HG03280 (cell line): ENCODE data around the gene TMED10.
"Not testable (repeated sequence)": the region's sequence is repeated elsewhere in the genome, so short reads cannot be mapped to it uniquely, and the experiment has no call there.

Experiments used
- ATAC-seq: cut with Tn5 transposase; IDR thresholded peaks from one replicate; pipeline ENCODE4 v1.9.1; 2021; ENCODE audit warnings: mild to moderate bottlenecking, moderate library complexity; ENCODE audit not compliant: unreplicated experiment

The TMED10 gene

DNA sequence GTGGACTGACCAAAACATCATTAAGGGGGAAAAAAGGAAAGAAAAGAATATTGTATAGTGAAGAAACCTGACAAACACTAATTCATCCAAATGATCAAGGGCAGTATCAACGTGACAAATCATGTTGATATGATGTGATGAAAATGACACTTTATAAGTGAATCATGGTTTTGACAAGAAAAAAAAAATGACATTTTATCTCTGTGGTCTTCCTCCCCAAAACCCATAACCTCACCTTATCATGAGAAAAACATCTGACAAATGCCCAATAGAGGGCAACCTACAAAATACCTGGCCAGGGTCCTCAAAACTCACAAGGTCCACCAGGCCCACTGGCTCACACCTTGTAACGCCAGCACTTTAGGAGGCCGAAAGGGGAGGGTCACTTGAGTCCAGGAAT is 13.8 kb downstream of the TMED10 start:
- no peak for ATAC-seq

DNA sequence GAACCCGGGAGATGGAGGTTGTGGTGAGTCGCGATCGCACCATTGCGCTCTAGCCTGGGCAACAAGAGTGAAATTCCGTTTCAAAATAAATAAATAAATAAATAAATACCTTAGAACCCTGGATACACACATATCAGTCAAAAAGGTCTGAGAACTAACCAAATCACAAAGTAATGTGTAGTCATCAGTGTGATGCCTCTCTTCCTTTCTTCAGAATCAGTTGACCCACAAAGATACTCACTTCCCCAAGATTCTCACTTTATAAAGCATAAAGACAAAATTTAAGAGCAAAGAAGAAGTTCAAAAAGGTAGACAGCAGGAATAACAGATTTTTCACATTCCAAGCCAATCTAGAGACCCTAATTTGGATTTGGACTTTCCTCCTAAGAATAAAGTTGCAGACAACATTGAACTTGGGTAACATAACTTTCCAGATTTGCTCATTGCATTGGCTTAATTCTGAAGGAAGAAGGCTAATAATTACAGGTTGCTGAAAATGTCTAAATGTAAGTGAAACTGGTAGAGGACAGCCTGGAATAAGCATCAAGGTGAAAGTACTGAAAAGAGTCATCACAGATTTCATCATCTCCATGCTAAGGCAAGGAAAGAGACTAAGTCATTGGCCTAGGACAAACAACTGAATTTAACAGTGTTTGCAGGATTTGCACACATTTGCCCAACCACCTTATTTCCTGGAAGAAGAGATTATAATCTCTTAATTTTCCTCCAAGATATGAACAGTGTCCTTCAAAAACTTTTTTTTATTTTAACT is 17.4 kb downstream of the TMED10 start:
- no peak for ATAC-seq

DNA sequence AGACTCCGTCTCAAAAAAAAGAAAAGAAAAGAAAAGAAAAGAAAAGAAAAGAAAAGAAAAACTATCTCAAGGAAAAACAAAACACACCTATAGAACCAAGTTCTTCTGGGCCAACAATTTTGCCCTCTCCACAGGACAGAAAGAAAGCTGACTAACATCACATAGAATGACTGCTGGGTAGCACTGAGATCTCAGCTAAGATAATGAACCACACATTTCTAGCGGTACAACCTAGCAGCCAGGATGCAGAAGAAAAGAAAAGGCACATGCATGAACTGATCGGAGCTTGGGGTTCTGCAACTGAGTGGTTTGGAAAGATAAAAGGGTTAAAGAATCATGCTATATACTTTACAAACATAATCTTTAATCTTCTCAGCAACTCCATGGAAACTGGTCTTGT is 19.5 kb downstream of the TMED10 start:
- no peak for ATAC-seq

DNA sequence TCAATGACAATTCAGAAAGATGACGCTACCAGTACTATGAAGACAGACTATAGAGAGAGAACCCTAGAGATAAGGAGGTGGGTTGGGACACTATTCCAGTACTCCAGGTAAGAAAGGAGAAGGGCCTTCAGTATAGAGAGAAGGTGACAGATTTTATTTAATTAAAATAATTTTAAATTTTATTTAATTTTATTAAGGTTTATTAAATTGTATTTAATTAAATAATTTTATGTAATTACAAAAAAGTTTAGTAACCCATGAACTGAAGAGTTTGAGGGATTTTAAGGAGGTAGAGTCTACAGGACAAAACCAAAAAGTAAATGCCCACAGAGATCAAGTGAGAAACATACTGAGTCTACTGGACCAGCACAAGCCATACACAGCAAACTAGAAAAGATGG is 20.3 kb downstream of the TMED10 start:
- ATAC-seq: no peak

DNA sequence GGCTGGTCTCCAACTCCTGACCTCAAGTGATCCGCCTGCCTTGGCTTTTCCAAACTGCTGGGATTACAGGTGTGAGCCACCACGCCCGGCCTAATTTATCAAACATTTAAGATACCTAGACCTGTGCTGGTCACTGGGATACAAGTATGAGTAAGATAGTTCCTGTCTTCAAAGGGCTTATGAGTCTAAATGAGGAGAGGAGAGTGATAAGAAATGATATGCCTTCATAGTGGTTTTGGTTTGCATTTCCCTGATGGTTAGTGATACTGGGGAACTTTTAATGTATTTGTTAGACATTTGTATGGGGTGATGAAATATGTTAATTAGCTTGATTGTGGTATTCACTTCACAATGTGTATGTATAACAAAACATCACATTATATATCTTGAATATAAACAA is 21.2 kb downstream of the TMED10 start:
- no peak for ATAC-seq

DNA sequence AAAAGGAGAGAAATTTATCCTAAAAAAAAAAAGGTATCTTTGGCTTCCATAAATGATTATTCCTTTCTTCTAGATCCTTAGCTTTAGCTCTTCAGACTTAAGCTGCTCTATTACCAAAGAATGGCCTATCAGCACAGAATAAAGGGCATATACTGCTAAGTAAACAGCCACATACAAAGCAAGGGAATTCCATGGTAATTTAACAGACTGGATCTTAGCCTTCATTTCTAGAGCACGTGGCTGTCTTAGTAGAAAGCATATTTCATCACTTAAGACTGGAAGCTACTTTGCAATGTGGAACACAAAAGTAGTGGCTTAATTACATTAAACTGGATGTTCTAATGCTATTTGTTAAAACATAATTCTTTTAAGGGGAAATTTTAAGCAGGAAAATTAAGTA is 23.1 kb downstream of the TMED10 start:
- ATAC-seq: no peak

DNA sequence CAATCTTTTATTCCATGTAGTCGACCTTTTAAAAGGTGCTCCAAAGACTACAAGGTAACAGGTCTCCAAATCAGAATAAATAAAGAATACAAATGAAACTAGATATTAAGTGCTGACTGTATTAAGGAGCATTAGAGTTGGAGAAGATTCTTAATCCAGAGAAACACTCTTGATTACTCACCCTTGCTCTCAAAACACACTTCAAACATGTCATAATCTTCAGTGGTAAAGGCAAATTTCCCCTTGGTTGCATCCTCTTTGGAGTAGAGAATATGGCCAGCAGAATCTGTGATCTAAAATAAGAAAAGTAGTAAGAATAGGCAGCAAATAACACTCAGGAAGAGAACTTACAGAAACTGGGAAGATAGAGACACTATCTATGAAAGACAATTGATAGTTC is 24.6 kb downstream of the TMED10 start:
- no peak for ATAC-seq

DNA sequence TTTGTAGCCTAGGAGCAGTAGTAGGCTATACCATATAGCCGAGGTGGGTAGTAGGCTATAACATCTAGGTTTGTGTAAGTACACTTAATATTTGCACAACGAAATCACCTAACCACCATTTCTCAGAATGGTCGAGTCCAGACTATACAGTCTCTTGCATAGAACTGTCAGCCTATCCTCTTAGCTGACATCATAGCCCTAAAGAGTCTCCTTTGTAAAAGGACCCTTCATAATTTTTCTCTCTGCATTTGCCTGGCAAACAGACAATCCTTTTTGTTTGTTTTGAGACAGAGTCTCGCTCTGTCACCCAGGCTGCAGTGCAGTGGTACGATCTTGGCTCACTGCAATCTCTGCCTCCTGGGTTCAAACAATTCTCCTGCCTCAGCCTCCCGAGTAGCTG is 25.8 kb downstream of the TMED10 start:
- not testable (repeated sequence) for ATAC-seq

DNA sequence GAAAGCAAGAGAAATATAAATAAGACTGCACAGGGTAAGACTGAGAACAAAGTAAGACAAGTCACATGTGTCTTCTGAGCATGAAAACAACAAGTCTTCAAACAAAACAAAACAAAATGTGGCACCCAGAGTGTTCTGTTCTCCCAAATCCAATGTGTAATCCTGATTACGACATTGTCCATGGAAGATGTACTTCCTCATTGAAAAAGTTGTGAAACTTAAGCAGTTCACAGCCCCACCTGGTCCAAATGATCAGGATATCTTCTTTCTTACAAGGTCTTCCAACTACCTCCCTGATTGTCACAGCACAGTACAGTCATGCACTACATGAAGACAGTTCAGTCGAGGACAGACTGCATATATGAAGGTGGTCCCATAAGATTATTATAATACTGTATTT is 26.3 kb downstream of the TMED10 start:
- no peak for ATAC-seq

DNA sequence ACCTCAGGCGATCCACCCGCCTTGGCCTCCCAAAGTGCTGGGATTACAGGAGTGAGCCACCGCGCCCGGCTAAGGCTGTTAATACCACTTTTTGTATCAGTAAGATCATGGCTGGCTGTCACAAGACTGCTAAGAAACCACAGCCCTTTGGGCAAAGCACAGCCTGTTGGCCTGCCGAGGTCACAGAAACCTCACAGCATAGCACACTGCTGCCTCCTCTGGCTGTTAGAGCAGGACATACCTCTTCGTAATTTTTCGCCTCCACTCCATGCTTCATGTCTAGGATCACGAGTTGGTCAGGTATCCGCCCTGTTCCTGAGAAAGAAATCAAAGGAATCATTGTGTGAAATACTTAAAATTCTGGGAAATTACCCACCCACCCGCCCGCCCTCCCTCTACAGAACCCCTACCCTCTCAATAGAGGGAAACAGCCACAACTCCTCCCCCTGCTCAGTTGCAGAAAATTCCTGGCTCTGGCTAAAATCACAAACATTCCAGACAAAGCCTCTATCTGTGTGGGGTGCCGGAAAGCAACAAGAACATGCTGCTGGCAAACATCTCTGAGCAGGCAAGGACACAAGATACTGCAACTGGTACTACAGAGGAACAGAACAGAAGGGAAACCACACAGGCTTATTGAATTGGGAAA is 28.9 kb downstream of the TMED10 start:
- ATAC-seq: no peak

DNA sequence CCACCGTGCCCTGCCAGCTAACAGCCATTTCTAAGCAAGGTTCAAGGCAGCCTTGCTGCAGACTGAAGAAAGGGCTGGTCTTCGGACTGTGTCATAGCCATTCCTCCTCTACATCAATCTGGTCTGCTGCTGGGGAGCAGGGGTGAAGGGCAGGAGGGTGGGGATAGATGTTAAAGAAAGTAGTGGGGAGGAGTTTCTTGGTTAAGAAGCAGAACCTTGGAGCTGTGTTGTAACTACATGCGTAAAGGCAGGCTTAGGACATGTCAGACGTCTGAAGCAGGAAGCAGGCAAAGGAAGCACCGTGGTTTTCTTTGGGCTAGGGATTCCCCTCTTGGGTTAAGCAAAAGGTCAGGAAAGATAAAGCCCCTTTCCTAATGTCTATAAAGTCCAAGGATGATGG is 31.5 kb downstream of the TMED10 start:
- ATAC-seq: no peak

DNA sequence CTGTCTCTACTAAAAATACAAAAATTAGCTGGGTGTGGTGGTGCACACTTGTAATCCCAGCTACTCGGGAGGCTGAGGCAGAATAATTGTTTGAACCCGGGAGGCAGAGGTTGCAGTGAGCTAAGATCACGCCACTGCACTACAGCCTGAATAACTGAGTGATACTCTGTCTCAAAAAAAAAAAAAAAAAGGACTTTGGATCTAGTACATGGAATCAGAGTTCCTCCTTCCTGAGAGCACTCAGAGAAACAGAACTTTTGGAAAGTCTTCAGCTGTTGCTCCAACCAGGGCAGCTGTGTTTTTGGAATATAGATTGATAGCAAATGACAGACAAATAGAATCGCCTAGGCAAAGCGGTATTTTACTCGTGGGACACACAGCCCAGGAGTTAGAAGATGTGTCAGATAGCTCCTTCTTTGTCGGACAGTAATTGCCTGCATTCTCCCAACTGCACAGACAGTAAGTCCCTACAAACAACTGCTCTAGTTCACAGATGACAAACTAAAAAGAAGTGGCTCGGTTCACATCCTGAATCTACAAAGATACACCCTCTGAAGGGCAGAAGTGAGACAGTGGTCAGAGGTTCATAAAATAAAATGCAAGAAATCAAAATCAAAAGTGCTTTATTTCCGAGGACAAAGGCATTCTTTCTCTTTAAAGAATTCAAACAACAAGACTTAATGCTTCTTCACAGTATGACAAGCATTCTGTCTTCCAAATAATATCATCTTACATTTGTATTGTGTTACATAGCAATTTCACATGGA is 32.5 kb downstream of the TMED10 start:
- ATAC-seq: no peak

DNA sequence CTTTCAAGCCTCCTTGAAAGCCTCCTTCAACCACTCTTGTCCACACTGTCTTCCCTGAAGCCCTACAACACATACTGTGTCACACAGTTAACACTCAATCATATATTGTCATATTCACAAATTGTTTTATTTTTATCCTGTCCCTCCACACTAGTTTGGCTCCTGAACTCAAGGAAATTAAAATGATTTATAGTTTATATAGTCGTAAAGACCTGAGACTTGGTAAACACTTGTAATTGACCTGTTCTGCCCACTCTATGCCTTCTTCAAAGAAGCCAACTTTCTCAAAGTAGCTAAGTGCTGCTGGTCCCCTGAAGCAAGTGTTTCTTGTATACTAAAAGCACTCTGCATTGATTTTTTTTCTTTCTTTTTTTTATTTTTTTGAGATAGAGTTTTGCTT is 33.9 kb downstream of the TMED10 start:
- ATAC-seq: no peak

DNA sequence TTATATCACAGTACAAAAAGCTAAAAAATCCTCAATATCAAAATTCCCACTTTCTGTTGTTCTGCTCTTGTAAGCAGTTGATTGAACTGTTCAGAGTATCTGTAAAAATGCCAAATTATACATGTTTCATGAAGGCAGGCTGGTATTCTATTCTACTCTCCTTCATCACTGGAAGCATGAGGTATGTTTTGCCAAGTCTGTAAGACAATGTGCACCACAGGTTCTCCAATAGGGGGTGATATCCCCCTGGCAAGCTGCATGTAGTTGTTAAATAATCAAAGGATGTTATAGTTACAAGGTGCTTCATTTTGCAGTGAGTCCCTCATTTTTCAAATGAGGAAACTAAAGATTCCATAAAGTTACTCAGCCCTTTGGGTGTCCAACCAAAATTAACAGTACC is 34.4 kb downstream of the TMED10 start:
- ATAC-seq: no peak

DNA sequence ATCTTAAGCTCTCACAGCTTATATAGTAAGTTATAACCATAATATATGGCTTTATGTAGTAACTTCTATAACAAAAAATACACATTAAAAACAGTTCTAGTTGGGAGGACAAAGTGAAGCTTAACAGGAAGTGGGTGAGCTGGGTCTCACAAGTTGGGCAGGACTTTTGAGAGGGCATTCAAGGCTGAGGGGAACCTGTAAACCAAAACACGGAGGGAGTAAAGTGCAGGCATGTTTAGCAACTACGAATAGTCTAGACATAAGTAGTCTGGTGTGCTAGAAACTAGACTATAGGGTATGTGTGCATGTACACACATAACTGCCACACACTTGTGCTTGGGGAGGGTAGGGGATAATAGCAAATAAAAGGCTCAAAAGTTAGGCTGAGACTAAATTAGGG is 35.4 kb downstream of the TMED10 start:
- ATAC-seq: no peak

DNA sequence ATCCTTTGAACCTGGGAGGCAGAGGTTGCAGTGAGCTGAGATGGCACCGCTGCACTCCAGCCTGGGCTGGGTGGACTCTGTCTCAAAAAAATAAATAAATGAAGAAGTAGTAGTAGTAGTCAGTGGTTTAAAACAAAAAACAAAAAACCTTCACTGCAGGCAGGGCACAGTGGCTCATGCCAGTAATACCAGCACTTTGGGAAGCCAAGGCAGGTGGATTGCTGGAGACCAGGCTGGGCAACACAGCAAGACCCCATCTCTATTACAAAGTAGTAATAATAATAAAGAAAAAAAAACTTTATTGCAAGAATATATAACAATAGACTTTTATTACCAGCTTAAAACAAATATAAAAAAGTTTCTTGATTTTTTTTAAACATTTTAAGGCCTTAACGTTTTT is 35.8 kb downstream of the TMED10 start:
- no peak for ATAC-seq

DNA sequence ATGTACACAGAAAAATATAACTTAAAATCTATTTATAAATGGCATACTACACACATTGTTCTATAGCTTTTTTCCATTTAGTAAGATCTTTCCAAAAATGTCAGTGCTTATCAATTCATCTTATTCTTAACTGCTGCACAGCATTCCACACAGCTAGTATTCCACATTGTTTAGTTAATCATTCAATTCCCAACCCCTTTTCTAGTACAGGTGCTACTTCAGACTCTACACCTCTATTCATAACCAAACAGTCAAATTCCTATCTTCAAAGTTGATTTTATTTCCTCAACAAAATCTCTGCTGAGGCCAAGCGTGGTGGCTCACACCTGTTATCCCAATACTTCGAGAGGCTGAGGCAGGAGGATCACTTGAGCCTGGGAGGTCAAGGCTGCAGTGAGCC is 37.2 kb downstream of the TMED10 start:
- ATAC-seq: no peak

DNA sequence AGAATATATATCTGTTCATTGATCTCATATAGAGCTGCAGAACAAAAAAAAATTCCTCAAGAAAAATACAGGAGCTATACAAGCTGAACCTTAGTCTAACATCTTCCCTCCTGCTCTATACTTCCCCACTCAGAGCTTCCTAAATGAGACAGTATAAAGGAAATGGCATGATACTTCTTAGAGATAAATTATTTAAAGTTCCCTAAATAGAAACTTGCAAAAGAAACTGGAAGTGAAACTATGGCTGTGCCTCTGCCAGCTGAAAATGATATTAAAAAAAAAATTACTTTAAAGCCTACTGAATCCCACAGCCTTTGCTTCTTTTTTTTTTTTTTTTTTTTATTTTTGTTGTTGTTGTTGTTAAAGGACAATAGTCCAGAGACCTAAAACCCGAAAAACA is 37.9 kb downstream of the TMED10 start:
- no peak for ATAC-seq

DNA sequence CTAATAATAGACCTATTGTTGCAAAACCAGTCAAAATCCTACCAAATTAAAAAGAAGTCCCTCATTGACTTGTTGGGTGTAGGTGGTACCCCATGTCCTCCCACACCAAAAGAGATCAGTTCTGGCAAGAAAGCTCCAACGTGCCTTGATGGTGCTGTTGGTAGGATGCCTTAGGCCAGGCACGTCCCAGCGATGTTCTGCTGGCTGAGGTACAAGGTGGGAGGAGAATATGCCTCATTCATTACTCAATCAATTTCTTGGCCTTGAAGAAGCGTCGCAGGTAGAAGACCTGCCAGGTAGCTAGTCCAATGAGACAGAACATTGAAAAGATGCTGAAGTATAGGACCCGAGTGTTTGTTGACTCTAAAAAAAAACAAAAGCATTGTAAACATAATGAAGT is 41.8 kb downstream of the TMED10 start:
- no peak for ATAC-seq

DNA sequence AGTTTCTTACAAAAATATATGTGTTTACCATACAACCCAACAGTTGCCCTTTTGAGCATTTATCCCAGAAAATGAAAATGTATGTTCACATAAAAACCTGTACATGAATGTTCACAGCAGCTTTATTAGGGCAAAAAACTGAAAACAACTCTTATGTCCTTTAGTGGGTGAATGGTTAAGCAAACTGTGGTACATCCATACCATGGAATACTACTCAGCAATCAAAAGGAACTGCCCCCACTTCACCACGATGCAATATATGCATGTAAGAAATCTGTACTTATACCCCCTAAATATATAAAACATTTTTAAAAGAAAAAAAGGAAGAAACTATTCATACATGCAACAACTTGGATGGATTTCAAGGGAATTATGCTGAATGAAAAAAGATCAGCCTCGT is 42.8 kb downstream of the TMED10 start:
- no peak for ATAC-seq

DNA sequence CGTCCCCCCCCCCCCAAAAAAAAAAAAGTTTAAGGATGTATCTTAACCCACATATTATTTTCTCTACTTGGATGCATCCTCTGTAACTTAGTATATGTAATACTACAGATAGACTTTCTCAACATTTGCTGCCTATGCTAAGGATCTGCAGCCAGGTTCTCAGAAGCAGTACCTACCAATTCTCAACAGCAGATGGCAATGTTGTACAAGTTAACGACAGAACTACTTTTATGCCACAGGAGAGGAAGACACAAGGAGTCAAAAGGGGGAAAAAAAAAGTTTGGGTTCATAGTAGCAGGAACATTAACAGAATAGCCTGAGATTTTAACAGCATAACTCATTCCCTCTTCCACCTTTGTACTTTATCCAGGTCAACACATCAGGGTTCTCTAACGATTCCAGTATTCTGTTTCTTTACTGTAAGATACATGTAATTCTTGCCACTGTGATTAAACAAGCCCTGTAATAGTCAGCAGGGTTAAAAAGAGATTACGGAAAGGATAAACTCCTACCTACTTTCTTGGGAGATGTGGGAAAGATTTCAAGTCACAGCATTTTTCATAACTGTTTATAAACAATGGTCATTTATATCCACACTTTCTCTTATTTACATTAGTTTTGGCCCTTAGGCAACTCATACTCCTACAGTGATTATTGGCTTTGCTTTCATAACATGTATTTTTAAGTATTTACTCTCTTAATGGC is 43.9 kb downstream of the TMED10 start:
- ATAC-seq: no peak
